ENCODE data around the gene EFTUD2. TPM values are rescaled to one million over a fixed set of nuclear protein-coding genes. Genes with fewer than 3 reads are reported as not detected.

The EFTUD2 gene
- total RNA-seq, 1 donor from 2014 or later = 147 TPM

GRCh38 chr17:44926821-44927525, 27.7 kb upstream of the EFTUD2 start:
- intact Hi-C loops (cut with micrococcal nuclease) = no loop called here

- intact Hi-C loops (cut with micrococcal nuclease) = no loop called here
Observed at GRCh38 chr17:44925731-44926697, 26.8 kb upstream of the EFTUD2 start.

DNA sequence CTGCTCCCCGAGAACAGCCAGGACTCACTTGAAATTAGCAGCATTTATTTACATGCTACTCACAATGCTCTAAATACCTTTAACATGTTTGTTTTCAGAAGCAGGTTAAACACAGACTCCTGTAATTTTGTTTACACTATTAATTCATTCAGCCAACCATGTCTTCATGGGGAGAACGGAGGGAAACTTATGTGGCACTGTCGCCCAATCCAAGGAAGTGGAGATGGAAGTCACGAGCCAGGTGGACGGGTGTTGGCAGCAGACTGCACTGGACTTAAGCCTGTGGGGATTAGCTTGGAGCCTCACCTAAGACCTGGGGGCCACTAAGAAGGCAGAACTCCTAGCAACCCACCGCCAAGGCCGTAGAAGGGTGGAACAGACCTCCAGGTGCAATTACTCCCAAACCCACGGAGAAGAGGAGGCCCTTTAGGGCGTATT, 24.9 kb upstream of the EFTUD2 start:
- intact Hi-C loops (cut with micrococcal nuclease) = no loop called here

DNA sequence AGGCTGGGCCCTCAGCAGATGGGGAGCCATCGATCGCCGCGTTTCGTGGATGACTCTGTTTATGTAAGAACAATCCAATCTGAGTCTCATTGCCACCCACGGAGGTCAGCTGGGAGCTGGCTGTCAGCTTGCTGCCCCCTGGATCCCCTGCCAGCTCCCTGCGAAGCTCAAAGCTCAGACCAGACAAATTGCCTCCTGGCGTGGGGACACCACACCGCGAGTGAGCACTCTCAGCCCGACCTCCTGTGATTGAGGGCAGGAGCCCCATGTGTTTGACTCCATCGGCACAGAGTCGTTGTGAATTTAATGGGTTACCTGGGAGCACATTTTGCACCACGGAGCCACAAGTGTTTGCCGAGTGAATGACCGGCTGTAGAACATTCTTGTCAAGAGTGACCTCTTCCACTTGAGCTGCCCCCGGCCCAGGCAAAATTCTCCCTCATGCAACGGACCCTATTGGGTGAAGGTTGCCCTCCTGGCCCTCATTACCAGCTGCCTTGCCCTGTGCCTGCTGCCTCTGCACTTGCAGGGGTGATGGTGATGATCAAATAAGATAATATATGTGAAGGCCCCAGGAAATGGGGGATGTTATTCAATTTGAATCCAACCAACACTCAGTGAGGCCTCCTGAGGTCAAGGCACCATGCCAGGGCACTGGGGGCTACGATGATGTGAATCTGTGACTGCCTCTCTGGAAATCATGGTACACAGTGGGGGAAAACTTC, 23.7 kb upstream of the EFTUD2 start:
- intact Hi-C loops (cut with micrococcal nuclease) = no loop called here

- intact Hi-C loops (cut with micrococcal nuclease) = no loop called here
Observed at GRCh38 chr17:44922136-44922535, 22.9 kb upstream of the EFTUD2 start.

DNA sequence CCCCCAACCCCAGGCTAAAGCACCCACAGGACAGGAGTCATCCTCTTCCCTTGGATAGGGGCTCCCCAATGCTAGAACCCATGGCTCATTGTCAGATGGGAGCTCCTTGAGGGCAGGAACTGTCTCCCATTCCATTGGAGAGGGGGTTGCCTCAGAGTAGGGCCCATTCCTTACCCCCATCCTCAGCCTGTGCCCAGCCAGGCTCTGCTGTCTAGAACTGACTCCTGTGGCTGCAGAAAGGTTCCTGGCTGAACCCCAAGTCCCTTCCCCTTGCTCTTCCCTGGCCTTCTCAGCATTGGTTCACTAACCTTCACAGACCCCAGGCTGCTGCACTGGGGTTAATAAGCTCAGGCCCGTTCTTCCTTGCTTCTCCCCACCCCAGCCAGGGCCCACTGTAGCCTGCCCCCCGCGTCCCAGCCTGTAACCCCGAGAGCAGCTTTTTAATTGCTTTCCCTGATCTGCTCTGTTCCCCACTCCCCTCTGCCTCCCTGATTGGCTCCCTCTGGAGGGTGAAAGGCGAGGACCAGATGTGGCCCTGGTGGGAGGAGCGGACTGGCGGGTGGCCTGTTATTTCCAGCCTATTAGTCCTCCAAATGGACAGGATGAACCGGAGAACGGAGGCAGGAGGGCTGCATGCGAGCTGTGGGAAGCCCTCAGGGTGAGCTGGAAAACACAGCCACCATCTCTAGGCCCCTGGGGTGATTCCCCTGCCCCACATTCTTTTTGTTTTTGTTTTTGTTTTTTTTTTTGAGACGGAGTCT, 22.1 kb upstream of the EFTUD2 start:
- intact Hi-C loops (cut with micrococcal nuclease) = no loop called here

- intact Hi-C loops (cut with micrococcal nuclease) = loop anchor here (1.0 kb wide), 1 partner anchor 102 kb away; no protein-coding TSS in a partner anchor
Observed at GRCh38 chr17:44920565-44920940, 21.3 kb upstream of the EFTUD2 start.

- intact Hi-C loops (cut with micrococcal nuclease) = loop anchor here (1.0 kb wide), 1 partner anchor 102 kb away; no protein-coding TSS in a partner anchor
Observed at GRCh38 chr17:44919885-44920564, 20.8 kb upstream of the EFTUD2 start.

GRCh38 chr17:44919411-44919810, 20.2 kb upstream of the EFTUD2 start:
- intact Hi-C loops (cut with micrococcal nuclease) = no loop called here

DNA sequence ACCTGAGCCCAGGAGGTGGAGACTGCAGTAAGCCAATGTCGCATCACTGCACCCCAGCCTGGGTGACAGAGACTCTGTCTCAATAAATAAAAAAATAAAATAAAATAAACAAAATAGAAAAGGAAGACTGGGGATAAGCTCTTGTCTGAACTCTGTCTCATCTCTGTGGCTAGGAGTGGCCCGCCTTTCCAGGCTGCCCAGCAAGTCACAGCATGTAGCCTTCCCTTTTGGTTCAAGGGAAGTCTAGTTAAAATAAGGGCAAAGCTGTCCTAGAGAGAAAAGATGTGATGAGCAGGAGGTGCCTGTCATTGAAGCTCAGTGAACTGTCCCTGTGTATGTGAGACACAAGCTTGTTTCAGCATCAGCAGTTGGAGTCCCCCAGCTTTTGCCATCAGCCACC, 18.8 kb upstream of the EFTUD2 start:
- intact Hi-C loops (cut with micrococcal nuclease) = no loop called here

DNA sequence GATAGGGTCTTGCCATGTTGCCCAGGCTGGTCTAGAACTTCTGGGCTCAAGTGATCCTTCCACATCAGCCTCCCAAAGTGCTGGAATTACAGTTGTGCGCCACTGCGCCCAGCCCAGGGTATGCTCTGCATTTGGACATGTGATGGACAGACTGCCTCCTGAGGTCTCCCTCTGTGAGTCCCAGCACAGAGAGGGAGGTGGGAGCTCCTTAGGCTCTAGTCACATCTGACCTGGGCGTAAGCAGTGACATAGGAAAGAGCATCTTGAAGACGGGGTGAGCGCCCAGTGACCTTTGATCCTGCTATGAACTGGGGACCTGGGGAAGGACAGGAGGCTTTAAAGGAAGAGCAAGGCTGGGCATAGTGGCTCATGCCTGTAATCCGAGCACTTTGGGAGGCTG, 18.2 kb upstream of the EFTUD2 start:
- intact Hi-C loops (cut with micrococcal nuclease) = no loop called here

- intact Hi-C loops (cut with micrococcal nuclease) = no loop called here
Observed at GRCh38 chr17:44916781-44917241, 17.6 kb upstream of the EFTUD2 start.

GRCh38 chr17:44915862-44916780, 16.9 kb upstream of the EFTUD2 start:
- intact Hi-C loops (cut with micrococcal nuclease) = no loop called here

DNA sequence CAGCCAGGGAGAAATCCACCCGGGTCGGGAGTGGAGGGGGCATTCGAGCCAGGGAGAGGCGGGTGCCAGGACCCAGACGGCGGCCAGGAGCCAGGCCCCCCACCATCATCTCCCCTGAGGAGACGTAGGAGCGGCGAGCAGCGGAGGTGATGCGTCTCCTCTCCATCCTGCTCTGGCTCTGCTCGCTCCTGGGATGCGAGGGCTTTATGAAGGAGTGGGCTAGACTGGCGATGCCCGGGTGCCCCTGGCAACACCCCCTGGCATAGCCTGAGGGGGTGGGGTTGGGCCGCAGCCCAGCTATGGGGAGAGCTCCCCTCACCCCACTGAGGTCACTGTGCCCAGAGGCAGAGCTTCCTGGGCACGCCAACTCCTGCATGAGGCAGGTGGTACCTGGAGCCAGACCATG, 16.1 kb upstream of the EFTUD2 start, which contains the start of gene GFAP:
TSS of gene GFAP (minus strand) at position 180 of the 406 bp plus-strand sequence. CDS start at position 166, 14 bp downstream.
- intact Hi-C loops (cut with micrococcal nuclease) = no loop called here

DNA sequence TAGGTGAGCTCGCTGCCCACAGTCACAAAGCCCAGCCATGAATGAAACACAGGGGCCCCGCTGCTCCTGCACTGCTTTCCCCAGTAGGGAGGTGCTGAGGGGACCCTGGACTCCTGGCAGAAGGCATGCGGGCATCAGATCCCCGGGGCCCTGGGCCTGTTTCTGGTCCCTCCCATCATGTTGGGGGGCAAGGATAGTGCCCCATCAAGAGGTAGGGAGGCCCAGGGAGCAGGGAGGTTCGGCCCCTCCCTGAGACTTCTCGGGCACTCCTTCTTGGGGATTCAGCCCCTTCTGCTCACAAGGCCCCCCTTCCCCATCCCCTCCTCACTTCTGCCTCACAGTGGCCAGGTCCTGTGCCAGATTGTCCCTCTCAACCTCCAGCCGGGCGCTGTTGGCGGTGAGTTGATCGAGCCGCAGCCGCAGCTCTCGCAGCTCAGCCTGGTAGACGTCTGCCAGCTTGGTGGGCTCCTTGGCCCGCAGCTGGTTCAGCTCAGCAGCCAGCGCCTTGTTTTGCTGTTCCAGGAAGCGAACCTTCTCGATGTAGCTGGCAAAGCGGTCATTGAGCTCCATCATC, 15.5 kb upstream of the EFTUD2 start:
- intact Hi-C loops (cut with micrococcal nuclease) = no loop called here

DNA sequence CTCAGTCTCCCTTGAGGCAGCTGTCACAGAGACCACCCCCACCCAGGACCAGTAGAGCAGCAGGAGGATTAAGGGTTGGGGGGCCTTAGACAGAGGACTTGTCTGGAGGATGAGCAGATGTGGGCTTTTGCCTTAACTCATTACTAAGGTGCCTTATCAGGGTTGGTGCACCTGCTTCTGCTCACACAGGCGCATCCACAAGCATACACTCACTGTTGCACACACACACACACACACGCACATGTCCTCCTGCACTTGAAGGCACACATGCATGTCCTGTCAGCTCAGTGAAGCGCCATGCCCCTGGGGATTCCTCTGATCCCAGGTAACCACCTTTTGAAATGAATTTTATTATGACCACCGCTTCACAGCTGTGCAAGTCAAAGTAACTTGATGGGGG, 14.9 kb upstream of the EFTUD2 start:
- intact Hi-C loops (cut with micrococcal nuclease) = no loop called here

DNA sequence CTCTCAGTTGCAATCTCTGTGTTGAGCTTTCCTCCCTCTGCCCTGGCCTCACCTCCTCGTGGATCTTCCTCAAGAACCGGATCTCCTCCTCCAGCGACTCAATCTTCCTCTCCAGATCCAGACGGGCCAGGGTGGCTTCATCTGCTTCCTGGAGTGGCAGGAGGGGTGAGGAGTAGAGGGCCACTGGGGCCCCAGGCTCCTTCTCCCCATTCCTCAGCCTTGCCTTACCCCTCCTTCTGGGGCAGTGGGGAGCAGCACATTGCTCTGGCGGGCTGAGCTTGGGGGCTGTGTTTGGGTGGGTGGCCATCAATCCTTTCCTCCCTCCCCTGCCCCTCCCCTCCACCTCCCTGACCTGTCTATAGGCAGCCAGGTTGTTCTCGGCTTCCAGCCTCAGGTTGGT, 14.4 kb upstream of the EFTUD2 start:
- intact Hi-C loops (cut with micrococcal nuclease) = no loop called here

- intact Hi-C loops (cut with micrococcal nuclease) = no loop called here
Observed at GRCh38 chr17:44912763-44913544, 13.7 kb upstream of the EFTUD2 start.
